ENCODE data around the gene MAST2. TPM values are rescaled to one million over a fixed set of nuclear protein-coding genes. Genes with fewer than 3 reads are reported as not detected.

Gene MAST2
- 100 to 1,000 TPM in 1 of 3 donors, 10 to 100 TPM in 2; 90.0 to 158 (median 100.0) TPM for total RNA-seq
- long read RNA-seq, donor 1, partial matches to known transcripts: 53 of 67 reads
- long read RNA-seq, donor 1, other reads (novel, unspliced or antisense): 14 of 67 reads
- long read RNA-seq, donor 2, partial matches to known transcripts: 5 of 8 reads
- long read RNA-seq, donor 2, other reads (novel, unspliced or antisense): 3 of 8 reads

DNA sequence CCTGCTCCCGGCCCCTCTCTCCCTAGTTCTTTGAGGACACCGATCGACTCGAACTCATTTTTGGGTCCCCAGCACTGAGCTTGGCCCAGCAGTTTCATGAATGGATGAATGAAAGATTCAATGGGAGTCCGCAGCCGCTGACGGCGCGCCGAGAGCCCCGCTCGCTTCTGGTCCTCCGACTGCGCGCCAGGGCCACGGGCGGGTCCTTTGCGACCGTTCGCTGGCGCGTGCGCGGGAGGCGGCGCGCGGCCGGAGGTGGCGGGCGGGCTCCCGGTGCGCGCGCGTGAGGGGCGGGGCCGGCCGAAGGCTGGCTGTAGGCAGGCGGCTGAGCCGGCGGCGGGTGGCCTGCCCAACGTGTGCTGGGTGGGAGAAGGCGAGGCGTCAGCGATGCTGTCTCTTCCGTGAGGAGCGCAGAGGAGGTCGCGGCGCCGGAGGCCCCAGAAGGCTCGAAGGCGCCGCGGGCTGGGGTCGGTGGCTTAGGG lies at the start of gene MAST2:
Gene MAST2, plus strand, starts transcription at position 314 of the 482 bp plus-strand sequence. CDS start 284 bp downstream, outside the sequence.
- H3K4me1 ChIP-seq (ENCODE audit: low read depth): peaks cover 16% of the 10 kb centered on the region
- TF ChIP-seq, protein P1, sequence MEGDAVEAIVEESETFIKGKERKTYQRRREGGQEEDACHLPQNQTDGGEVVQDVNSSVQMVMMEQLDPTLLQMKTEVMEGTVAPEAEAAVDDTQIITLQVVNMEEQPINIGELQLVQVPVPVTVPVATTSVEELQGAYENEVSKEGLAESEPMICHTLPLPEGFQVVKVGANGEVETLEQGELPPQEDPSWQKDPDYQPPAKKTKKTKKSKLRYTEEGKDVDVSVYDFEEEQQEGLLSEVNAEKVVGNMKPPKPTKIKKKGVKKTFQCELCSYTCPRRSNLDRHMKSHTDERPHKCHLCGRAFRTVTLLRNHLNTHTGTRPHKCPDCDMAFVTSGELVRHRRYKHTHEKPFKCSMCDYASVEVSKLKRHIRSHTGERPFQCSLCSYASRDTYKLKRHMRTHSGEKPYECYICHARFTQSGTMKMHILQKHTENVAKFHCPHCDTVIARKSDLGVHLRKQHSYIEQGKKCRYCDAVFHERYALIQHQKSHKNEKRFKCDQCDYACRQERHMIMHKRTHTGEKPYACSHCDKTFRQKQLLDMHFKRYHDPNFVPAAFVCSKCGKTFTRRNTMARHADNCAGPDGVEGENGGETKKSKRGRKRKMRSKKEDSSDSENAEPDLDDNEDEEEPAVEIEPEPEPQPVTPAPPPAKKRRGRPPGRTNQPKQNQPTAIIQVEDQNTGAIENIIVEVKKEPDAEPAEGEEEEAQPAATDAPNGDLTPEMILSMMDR (IDR thresholded peaks at IDR 0.05): no peak
- peak; percentile 99 for ATAC-seq
- H3K36me3 ChIP-seq (ENCODE audit: low read depth): no peaks in the 10 kb centered on the region
- H3K9me3 ChIP-seq: no peaks in the 10 kb centered on the region
- intact Hi-C loops (cut with DNase I, micrococcal nuclease): no loop called here
- peak within 1 kb of the TSS; percentile 42 for H3K4me3 ChIP-seq
- DNase-seq: peak; percentile 92 to 94 (median 92)

DNA sequence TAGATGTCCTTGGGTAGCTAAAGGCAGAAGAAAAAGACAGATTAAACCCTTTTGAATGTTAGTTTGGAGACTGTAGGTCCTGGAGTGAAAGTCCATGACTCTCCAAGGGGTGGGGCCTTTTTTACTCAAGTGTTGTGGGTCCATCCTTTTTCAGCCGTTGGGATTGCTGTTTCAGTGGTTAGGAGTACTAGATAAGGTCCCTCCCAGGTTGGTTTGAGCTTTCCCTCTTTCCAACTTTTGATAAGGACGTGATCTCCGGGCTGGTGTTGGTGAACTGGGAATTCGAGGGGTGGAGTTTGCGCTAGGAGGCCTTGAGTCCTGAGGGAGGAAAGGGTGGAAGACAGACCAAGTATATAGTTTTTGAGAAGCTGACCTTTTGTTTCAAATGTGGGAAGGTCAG lies 47.7 kb upstream of the MAST2 start:
- Histone ChIP-seq H3K4me3 (no peak overlapping the region), H3K9me3 (peaks cover 10% of the 10 kb centered on the region), H3K4me1 (ENCODE audit: low read depth) (peaks cover 7% of the 10 kb centered on the region), H3K36me3 (ENCODE audit: low read depth) (no peaks in the 10 kb centered on the region)
- intact Hi-C loops (cut with DNase I, micrococcal nuclease): no loop called here
- TF ChIP-seq, protein P1 (IDR thresholded peaks at IDR 0.05): no peak
- ATAC-seq (no peak), DNase-seq (no peak)

DNA sequence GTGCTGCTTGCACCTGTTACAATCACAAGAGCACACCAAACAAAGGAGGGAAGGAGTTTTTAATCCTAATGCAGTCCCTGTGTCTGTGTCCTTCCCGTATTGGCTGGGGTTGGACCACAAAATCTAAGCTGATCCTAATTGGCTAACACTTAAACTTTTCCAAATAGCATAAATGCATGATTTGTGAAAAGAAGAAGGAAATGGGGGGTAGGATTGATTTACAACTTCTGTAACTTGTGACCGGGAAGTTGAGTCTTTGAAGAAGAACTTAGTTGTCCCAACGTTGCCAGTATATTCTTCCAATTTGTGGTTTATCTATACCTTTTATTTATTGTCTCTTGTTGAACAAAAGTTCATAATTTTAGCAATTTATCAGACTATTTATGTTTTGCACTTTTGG lies 41.1 kb upstream of the MAST2 start:
- TF ChIP-seq, protein P1 (IDR thresholded peaks at IDR 0.05): no peak

DNA sequence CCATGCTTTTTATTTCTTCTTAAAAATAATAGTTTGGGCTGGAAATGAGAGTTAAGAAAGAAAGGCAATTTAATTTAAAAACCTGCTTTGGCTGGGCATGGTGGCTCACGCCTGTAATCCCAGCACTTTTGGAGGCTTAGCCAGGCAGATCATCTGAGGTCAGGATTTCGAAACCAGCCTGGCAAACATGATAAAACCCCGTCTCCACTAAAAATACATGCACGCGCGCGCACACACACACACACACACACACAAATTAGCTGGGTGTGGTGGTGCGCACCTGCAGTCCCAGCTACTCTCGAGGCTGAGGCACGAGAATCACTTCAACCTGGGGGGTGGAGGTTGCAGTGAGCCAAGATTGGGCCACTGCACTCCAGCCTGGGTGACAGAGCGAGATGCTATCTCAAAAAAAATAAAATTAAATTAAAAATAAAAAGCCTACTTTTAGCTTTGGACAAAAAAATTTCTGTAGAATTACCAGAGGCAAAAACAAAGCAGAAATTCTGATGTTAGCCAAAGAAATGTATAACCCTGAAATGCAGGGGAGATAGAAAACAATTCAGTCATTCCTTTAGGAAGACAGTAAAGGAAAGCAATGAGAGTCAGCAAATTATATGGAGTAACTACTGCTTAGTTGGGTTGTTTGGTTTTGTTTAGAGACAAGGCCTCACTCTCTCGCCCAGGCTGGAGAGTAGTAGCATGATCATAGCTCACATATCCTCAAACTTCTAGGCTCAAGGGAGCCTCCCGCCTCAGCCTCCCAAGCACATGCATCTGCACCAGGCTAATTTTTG lies 37.2 kb upstream of the MAST2 start:
- H3K4me3 ChIP-seq: no peak overlapping the region
- TF ChIP-seq, protein P1 (IDR thresholded peaks at IDR 0.05): no peak
- ATAC-seq (no peak), DNase-seq (no peak)
- H3K36me3 ChIP-seq (ENCODE audit: low read depth): no peaks in the 10 kb centered on the region
- no peaks in the 10 kb centered on the region for H3K4me1 ChIP-seq (ENCODE audit: low read depth)
- intact Hi-C loops (cut with DNase I, micrococcal nuclease): no loop called here
- H3K9me3 ChIP-seq: no peaks in the 10 kb centered on the region

More for the DNA sequence above, 41.1 kb upstream of the MAST2 start:
- Histone ChIP-seq H3K36me3 (ENCODE audit: low read depth) (no peaks in the 10 kb centered on the region), H3K4me3 (no peak overlapping the region), H3K4me1 (ENCODE audit: low read depth) (no peaks in the 10 kb centered on the region), H3K9me3 (no peaks in the 10 kb centered on the region)
- DNase-seq (no peak), ATAC-seq (no peak)
- intact Hi-C loops (cut with DNase I, micrococcal nuclease): no loop called here

DNA sequence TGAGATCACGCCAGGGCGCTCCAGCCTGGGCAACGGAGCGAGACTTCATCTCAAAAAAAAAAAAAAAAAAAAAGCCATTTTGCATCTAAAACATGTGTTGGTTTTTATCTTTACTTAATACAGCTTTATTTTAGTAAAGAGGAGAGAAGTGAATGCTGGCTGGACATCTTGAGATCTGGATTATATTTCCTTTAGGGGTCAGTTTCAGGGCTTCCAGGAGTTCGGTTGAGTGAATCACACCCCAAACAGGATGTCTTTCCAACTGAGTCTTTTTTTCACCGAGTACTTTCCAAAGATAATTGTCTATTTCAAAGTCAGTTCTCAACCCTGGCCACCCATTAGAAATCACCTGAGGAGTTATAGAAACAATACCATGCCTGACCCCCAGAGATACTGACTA lies 36.4 kb upstream of the MAST2 start:
- ATAC-seq: no peak

More for the DNA sequence above, 36.4 kb upstream of the MAST2 start:
- intact Hi-C loops (cut with DNase I, micrococcal nuclease): no loop called here
- TF ChIP-seq, protein P1 (IDR thresholded peaks at IDR 0.05): no peak
- Histone ChIP-seq H3K36me3 (ENCODE audit: low read depth) (no peaks in the 10 kb centered on the region), H3K4me3 (no peak overlapping the region), H3K4me1 (ENCODE audit: low read depth) (no peaks in the 10 kb centered on the region), H3K9me3 (no peaks in the 10 kb centered on the region)
- no peak for DNase-seq
